Peyer's patch (tissue), 4 donors: ENCODE measurements around the gene ABHD2.

Experiments
- CTCF ChIP-seq, 6 experiments: fragments of 450-650 bp in 4 of 6; fragments of 200-600 bp in 2 of 6; sonication (generic) in 1 of 6; IDR thresholded peaks; one replicate each; pipeline ENCODE4 v1.5.1; 2017 to 2019; ENCODE audit warnings: antibody characterized with exemption in 6 of 6, mild to moderate bottlenecking in 3 of 6, moderate library complexity in 1 of 6
- POLR2A ChIP-seq, 2 donors: fragments of 450-650 bp; IDR thresholded peaks; one replicate each; pipeline ENCODE4 v1.5.1; 2017; ENCODE audit warnings: antibody characterized with exemption in 2 of 2, mild to moderate bottlenecking in 2 of 2, moderate library complexity in 2 of 2

- TF ChIP-seq CTCF (IDR thresholded peaks at IDR 0.05), result no peak
- no peak for TF ChIP-seq POLR2A (IDR thresholded peaks at IDR 0.05)
These were observed 33.4 kb upstream of the ABHD2 start for GRCh38 chr15:89054873-89055272.
